ENCODE results near the gene MYO19.

Gene MYO19

GRCh38 chr17:36532435-36532975, 2.2 kb downstream of the MYO19 start:
- DNase-seq (ENCODE audit: low read depth): no peak
- no peak overlapping the region for H3K4me3 ChIP-seq (ENCODE audit: low read depth, low read length)
- no peak for TF ChIP-seq CTCF (IDR thresholded peaks at IDR 0.05; ENCODE audit: low read depth, low read length, missing control alignments)

- no peak for DNase-seq (ENCODE audit: low read depth)
- no peak overlapping the region for H3K4me3 ChIP-seq (ENCODE audit: low read depth, low read length)
- no peak for TF ChIP-seq CTCF (IDR thresholded peaks at IDR 0.05; ENCODE audit: low read depth, low read length, missing control alignments)
Measured at GRCh38 chr17:36529121-36529520, 5.5 kb downstream of the MYO19 start.

GRCh38 chr17:36527621-36528250, 6.9 kb downstream of the MYO19 start:
- DNase-seq (ENCODE audit: low read depth): no peak
- TF ChIP-seq CTCF (IDR thresholded peaks at IDR 0.05; ENCODE audit: low read depth, low read length, missing control alignments): no peak
- H3K4me3 ChIP-seq (ENCODE audit: low read depth, low read length): no peak overlapping the region

- DNase-seq (ENCODE audit: low read depth): no peak
- no peak for TF ChIP-seq CTCF (IDR thresholded peaks at IDR 0.05; ENCODE audit: low read depth, low read length, missing control alignments)
- no peak overlapping the region for H3K4me3 ChIP-seq (ENCODE audit: low read depth, low read length)
Measured at GRCh38 chr17:36525888-36526287, 8.8 kb downstream of the MYO19 start.

GRCh38 chr17:36525113-36525512, 9.6 kb downstream of the MYO19 start:
- no peak overlapping the region for H3K4me3 ChIP-seq (ENCODE audit: low read depth, low read length)
- DNase-seq (ENCODE audit: low read depth): no peak
- TF ChIP-seq CTCF (IDR thresholded peaks at IDR 0.05; ENCODE audit: low read depth, low read length, missing control alignments): no peak

- no peak overlapping the region for H3K4me3 ChIP-seq (ENCODE audit: low read depth, low read length)
- DNase-seq (ENCODE audit: low read depth): no peak
- TF ChIP-seq CTCF (IDR thresholded peaks at IDR 0.05; ENCODE audit: low read depth, low read length, missing control alignments): no peak
Measured at GRCh38 chr17:36524428-36524876, 10.2 kb downstream of the MYO19 start.

GRCh38 chr17:36523113-36523512, 11.6 kb downstream of the MYO19 start:
- no peak overlapping the region for H3K4me3 ChIP-seq (ENCODE audit: low read depth, low read length)
- TF ChIP-seq CTCF (IDR thresholded peaks at IDR 0.05; ENCODE audit: low read depth, low read length, missing control alignments): no peak
- no peak for DNase-seq (ENCODE audit: low read depth)
